Uterus (tissue), 4 donors: ENCODE results near the gene HS3ST4. TPM values are rescaled to one million over a fixed set of nuclear protein-coding genes. Genes with fewer than 3 reads are reported as not detected.

Experiments
- DNase-seq, 2 donors: peaks; one replicate each; pipeline ENCODE4 v3.0.0-alpha.2; 2019 to 2020
- H3K27ac ChIP-seq, 2 donors: fragments of 200-600 bp; sonication (generic); 1 replicate in 1 of 2; 2 replicates in 1 of 2; pipeline ENCODE4 v1.5.1; 2016 to 2018
- H3K27me3 ChIP-seq, 2 donors: fragments of 200-600 bp; sonication (generic); one replicate each; pipeline ENCODE4 v1.5.1; 2018 to 2019; ENCODE audit warnings: control low read depth in 1 of 2
- H3K36me3 ChIP-seq, 2 donors: fragments of 200-600 bp; sonication (generic); one replicate each; pipeline ENCODE4 v1.5.1; 2019; ENCODE audit warnings: control low read depth in 1 of 2
- H3K4me1 ChIP-seq, 2 donors: fragments of 200-600 bp; sonication (generic); one replicate each; pipeline ENCODE4 v1.5.1; 2018 to 2019; ENCODE audit warnings: control low read depth in 1 of 2
- H3K4me3 ChIP-seq, 2 donors: fragments of 200-600 bp; sonication (generic); 1 replicate in 1 of 2; 2 replicates in 1 of 2; pipeline ENCODE4 v1.5.1; 2018 to 2019; ENCODE audit warnings: mild to moderate bottlenecking in 1 of 2
- H3K9me3 ChIP-seq, 2 donors: fragments of 200-600 bp; sonication (generic); one replicate each; pipeline ENCODE4 v1.5.1; 2019; ENCODE audit warnings: control low read depth in 1 of 2
- CTCF ChIP-seq, 4 experiments: fragments of 200-600 bp in 2 of 4; fragments of 450-650 bp in 2 of 4; sonication (generic) in 2 of 4; IDR thresholded peaks; one replicate each; pipeline ENCODE4 v1.5.1; 2016 to 2019; ENCODE audit warnings: antibody characterized with exemption in 4 of 4, mild to moderate bottlenecking in 2 of 4, moderate library complexity in 1 of 4
- POLR2A ChIP-seq, 2 donors: fragments of 450-650 bp; IDR thresholded peaks; one replicate each; pipeline ENCODE4 v1.6.1; 2016; ENCODE audit warnings: antibody characterized with exemption in 2 of 2, mild to moderate bottlenecking in 1 of 2, moderate library complexity in 1 of 2
- intact Hi-C: fragments of 100-400 bp; cut with DNase I; formaldehyde crosslinking; loops from one replicate; pipeline ENCODE4 v1.15.1; 2023; ENCODE audit warnings: low total_unique reads
- total RNA-seq, 4 donors: library from RNA; depleted of rRNA in 3 of 4; stranded (reverse); fragments of >200 nt in 3 of 4; gene quantifications; one replicate each; pipeline versions ENCODE4 v1.1.0 to v1.2.4, GENCODE V29; 2014 to 2023
- donor health status: DM: yes; HTN: yes; CAD: no.

HS3ST4 gene
- total RNA-seq, 4 donors from 2014 or later = 0.14 TPM; not detected in 3

- Histone ChIP-seq H3K27ac (no peak overlapping the region), H3K9me3 (no peaks in the 10 kb centered on the region), H3K27me3 (peaks cover 0 to 14% of the 10 kb centered on the region in 2 donors), H3K4me3 (no peak overlapping the region), H3K4me1 (no peaks in the 10 kb centered on the region), H3K36me3 (no peaks in the 10 kb centered on the region)
- TF ChIP-seq POLR2A (IDR thresholded peaks at IDR 0.05) = no peak
- no peak for DNase-seq
- intact Hi-C loops = no loop called here
Measured at GRCh38 chr16:25699069-25699468, 7.3 kb downstream of the HS3ST4 start.

GRCh38 chr16:25700547-25700946 lies 8.8 kb downstream of the HS3ST4 start:
- TF ChIP-seq CTCF (IDR thresholded peaks at IDR 0.05) (no peak), POLR2A (IDR thresholded peaks at IDR 0.05) (no peak)
- Histone ChIP-seq H3K36me3 (no peaks in the 10 kb centered on the region), H3K4me3 (no peak overlapping the region), H3K27me3 (peaks cover 0 to 7% of the 10 kb centered on the region in 2 donors), H3K27ac (no peak overlapping the region), H3K4me1 (no peaks in the 10 kb centered on the region), H3K9me3 (no peaks in the 10 kb centered on the region)
- intact Hi-C loops = no loop called here
- no peak for DNase-seq

- TF ChIP-seq CTCF (IDR thresholded peaks at IDR 0.05) (no peak), POLR2A (IDR thresholded peaks at IDR 0.05) (no peak)
- no peak for DNase-seq
- no peak overlapping the region for H3K27ac ChIP-seq
- no peak overlapping the region for H3K4me3 ChIP-seq
- H3K9me3 ChIP-seq = no peaks in the 10 kb centered on the region
- no peaks in the 10 kb centered on the region for H3K36me3 ChIP-seq
- H3K4me1 ChIP-seq = no peaks in the 10 kb centered on the region
- H3K27me3 ChIP-seq = no peaks in the 10 kb centered on the region
- intact Hi-C loops = no loop called here
Measured at GRCh38 chr16:25707553-25707952, 15.8 kb downstream of the HS3ST4 start.

- intact Hi-C loops = no loop called here
- no peak overlapping the region for H3K4me3 ChIP-seq
- no peaks in the 10 kb centered on the region for H3K27me3 ChIP-seq
- TF ChIP-seq POLR2A (IDR thresholded peaks at IDR 0.05) (no peak), CTCF (IDR thresholded peaks at IDR 0.05) (no peak)
- H3K36me3 ChIP-seq = no peaks in the 10 kb centered on the region
- no peak for DNase-seq
- H3K9me3 ChIP-seq = no peaks in the 10 kb centered on the region
- H3K4me1 ChIP-seq = no peaks in the 10 kb centered on the region
- no peak overlapping the region for H3K27ac ChIP-seq
Measured at GRCh38 chr16:25707982-25708583, 16.3 kb downstream of the HS3ST4 start.

GRCh38 chr16:25709213-25709612 lies 17.5 kb downstream of the HS3ST4 start:
- Histone ChIP-seq H3K4me3 (no peak overlapping the region), H3K4me1 (no peaks in the 10 kb centered on the region), H3K27me3 (no peaks in the 10 kb centered on the region), H3K36me3 (no peaks in the 10 kb centered on the region), H3K27ac (no peak overlapping the region), H3K9me3 (no peaks in the 10 kb centered on the region)
- TF ChIP-seq POLR2A (IDR thresholded peaks at IDR 0.05) = no peak
- no peak for TF ChIP-seq CTCF (IDR thresholded peaks at IDR 0.05)
- intact Hi-C loops = no loop called here
- no peak for DNase-seq
